GM18909 (cell line): ENCODE results near the gene GP1BB.

Experiments
- ATAC-seq: cut with Tn5 transposase; IDR thresholded peaks from one replicate; pipeline ENCODE4 v1.9.1; 2021; ENCODE audit warnings: mild to moderate bottlenecking; ENCODE audit not compliant: unreplicated experiment, poor library complexity

The GP1BB gene

GRCh38 chr22:19738664-19739447, 15.5 kb downstream of the GP1BB start:
- no peak for ATAC-seq

DNA sequence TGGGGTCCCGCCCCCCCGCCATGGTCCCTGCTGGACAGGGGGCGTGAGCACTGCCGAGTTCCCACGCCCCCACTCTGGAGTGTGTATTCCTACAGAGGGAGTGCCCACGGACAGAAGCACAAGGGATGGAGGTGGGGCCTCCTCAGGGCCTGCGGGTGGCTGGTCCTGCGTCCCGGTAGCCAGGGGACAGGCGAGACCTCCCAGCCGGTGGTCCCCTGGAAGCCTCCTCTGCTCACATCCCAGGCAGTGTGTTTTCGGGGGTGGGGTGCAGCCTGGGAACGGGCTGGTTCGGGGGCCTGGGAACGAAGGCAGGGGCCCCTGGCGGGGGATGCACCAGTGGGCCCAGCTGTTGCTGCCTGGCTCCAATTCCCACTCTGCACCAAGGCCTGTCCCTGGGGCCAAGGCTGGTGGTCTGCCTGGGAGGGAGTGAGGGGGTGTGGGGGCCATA, 16.1 kb downstream of the GP1BB start:
- ATAC-seq, result no peak

- ATAC-seq, result no peak
These were observed 16.6 kb downstream of the GP1BB start for GRCh38 chr22:19739911-19740449.

GRCh38 chr22:19740586-19740985, 17.2 kb downstream of the GP1BB start:
- ATAC-seq, result no peak

DNA sequence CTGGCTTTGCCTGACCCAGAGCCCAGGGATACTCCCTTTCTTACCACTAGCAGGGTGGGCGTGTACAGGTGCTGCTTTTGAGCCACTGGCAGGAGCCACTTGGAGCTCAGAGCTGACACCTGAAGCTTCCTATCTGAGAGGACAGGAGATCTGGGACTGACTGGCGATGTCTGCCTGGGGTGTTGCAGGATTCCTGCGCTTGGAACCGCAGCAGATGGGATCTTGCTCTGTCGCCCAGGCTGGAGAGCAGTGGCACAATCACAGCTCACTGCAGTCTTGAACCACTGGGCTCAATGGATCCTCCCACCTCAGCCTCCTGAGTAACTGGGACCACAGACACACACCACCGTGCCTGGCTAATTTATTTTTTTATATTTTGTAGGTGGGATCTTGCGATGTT, 17.7 kb downstream of the GP1BB start:
- no peak for ATAC-seq

DNA sequence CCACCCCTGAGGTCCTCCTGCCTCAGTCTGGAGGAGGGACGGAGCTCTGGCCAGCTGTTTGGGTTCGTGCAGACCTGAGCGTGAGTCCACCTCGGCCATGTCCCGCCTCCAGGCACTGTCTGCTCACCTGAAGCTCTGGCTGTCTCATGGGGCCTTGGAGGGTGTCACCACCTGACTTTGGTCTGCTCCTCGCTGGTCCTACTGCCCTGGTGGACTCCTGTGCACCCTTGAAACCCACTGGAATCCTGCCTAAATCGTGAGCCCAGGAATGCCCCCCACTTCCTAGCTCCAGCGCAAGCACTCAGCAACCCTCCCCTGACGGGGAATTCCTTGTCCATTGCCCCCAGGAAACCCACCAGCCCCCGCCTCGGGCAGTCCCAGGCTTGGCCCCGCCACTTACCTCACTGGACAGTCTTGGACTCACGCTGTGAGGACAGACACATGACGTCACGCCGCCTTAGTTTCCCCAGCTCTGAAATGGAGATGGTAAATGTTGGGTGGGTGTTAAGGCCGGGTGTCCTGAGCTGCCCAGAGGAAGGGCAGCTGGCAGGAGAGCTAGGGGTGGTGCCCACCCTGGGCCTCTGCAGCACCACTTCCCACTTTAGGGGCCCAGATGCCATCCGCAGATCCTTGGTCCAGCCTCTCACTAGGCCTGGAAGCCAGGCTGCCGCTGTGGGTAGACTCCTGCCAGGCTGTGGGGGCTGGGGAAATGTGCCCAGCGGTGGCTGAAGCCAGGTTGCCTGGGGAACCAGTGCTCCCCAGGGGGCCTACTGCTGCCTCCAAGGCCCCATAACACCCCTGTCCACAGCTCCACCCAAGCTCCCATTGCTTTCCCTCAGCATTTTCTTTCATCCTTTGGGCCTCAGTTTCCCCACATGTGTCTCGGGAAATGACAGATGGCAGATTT, 19.1 kb downstream of the GP1BB start:
- ATAC-seq, result no peak

DNA sequence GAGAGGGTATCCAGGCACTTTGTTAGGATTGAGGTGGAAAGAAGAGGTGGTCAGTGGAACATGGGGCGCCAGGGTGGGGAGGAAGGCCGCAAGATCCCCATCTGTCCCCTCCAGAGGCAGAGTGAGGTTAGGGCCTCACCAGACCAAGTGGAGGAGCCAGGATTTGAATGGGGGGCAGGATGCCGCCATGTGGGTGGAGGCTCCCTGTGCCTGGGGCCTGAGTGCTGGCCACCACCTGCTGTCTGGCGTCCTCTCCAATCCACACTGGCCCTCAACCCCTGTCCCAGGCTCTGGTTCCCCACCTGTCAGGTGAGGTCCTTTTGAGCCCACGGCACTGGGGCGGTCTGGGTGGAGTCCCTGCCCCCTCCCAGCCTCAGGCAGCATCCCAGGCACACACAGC, 19.7 kb downstream of the GP1BB start:
- ATAC-seq, result no peak

DNA sequence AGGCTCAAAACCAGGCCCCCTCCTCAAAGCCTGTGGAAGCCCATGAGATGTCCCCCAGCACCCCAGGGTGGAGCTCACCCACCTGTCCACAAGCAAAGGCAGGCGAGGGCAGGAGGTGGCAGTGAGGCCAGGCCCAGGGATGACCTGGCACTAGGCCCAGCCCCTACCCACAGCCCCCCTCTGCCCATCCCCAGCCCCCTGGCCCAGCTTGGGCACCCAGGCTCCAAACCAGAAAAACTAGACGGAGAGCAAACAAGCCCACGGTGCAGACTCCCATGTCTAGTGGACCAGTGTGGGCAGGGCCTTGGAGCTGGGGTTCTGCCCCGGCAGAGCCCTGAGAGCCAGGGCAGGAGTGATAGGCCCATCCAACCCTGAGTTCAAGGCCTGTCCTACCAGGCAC, 20.3 kb downstream of the GP1BB start:
- ATAC-seq, result no peak

- no peak for ATAC-seq
These were observed 21.1 kb downstream of the GP1BB start for GRCh38 chr22:19744350-19745006.

DNA sequence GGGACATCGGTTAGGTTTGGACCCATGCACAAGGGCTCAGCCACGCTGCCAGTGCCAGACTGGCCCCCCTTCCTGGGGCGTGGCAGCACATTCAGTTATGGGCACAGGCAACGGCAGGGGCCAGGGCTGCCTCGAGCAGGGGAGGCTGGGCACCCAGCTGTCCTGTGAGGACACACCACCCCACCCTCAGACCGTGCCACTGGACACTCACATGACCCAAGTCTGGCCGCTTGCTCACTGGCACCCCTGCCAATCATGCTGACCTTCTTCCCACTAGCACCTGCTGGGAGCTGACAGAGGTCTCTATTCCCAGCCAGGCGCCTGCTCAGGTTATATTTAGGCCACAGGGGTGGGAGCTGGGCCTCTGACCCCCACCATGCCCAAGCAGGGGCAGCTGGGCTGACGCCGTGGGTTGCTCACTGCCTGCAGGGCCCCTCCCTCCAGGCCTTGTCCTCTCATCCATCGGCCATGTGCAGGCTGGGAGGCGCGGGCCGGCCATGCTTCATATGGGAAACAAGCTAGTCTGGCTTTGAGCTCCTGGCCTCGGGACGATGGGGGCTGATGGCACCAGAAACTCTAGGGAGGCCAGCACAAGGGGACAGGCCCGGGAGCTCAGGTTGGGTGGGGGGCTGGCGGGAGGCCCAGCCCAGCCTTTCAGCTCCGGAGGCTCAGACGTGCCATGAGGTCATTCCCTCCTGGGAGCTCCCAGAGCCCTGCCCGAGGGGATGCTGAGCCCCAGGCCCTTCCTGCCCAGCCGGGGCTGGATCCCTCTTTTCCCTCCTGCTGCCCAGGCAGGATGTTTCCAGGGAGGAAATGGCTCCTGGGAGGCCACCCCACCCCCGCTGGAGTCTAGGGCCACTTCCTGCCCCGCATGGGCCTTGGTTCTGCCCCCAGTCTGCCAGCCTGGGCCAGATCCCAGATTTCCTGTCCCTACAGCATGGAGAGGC, 22.1 kb downstream of the GP1BB start:
- no peak for ATAC-seq

GRCh38 chr22:19746726-19747125, 23.4 kb downstream of the GP1BB start:
- no peak for ATAC-seq

DNA sequence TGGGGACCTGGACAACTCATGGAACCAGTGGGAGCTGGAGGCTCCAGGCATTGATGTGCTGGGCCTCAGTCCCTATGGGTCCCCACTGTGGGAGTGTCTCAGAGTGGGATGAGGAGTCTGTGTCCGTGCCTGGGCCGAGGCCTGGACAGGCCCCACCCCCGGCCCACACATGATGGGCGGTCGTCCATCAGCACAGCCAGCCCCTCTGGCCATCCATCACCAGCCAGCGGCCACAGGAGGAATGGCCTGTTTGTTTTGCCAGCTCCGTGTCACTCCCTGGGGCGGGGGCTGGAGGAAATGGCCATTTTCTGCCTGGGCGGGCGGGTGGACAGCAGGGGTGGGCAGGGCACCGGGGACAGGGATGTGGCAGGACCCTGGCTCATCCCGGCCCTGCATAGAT, 24.2 kb downstream of the GP1BB start:
- no peak for ATAC-seq

DNA sequence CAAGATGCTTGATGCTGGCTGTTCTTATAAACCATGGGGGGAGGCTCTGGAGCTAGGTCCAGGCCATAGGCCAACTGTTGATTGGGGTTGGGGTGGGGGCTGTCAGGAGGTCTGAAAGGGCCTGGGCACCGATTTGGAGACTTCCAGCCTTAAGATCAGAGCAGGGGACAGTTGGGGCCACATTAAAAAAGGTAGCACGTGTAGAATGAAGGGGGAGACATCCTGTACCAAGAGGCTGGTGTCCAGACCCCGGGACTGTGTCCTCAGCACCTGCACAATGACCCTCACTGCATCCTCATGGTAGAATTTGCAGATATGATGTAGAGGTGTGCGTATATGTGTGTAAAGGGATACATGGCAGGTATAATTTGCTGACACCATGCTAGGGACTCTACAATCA, 24.8 kb downstream of the GP1BB start:
- no peak for ATAC-seq

DNA sequence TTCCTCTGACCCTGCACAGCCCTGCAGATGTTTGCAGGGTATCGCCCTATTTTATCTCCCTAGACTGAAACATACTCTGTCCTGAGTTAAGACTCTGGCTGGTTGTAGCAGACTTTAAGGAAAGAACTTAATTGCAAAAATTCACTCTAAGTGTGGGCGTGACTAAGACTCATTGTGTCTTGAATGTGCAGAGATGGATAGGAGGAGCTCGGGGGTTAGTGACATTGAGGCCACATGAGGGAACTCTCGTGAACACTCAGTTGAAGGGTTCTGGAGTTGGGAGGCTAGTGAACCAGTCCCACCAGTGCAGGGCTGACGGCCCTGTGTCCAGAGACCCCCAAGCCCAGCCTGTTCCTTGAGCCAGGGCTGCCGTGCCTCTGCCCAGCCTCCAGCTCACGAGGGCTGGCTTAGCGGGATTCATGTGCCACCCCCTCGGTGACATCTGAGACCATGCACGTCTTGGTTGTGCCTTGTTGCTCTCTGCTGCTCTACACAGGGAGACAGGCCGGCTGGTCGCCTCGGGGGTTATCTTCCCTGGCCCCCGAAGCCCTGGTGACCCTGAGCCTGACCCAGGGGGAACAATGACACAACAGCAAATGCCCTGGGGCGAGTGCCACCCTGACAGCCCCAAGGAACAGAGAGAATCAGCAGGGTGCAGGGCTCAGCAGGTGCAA, 25.8 kb downstream of the GP1BB start:
- ATAC-seq, result no peak

DNA sequence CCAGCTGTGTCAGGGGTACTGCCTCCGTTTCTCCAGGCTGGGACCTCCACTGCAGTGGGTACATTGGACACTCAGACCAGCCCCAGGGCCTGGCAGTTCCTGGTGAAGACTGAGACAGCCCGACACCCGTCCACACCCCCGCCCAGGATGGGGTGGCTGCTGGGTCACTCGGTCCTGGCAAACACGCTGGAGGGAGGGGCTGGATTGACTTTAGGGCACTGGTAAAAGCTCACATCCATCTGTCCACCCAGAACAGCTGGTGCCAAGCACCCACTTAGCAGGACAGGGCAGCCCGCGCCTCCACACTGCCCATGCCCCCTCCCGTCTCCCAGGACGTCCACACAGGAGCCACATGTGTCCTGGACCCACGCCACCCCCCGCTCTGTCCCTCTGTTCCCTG, 26.5 kb downstream of the GP1BB start:
- ATAC-seq, result no peak

GRCh38 chr22:19750507-19751490, 27.5 kb downstream of the GP1BB start:
- ATAC-seq, result no peak

- ATAC-seq, result no peak
These were observed 28.3 kb downstream of the GP1BB start for GRCh38 chr22:19751497-19752245.
